ENCODE data around the gene CMKLR1. TPM values are rescaled to one million over a fixed set of nuclear protein-coding genes. Genes with fewer than 3 reads are reported as not detected.

The CMKLR1 gene
- total RNA-seq, 1 experiment from 2014 or later, result not detected

DNA sequence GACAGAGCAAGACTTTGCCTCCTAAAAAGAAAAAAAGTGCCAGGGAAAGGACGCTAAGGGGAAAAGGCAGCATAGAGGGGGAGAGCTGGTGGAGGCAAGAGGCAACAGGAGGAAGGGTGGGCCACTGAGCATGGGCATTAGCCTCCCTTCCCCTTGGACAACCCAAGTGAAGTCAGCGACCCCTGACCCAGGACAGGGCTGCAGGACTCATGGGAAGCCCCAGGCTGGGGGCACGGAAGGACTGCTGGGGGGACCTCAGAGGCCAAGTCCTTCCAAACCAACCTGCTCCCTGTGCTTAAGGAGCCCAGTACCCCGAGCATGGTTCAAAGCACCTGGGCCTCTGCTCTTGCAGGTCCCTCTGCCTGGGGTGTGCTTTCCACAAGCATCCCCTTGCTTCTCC lies 27.5 kb downstream of the CMKLR1 start:
- in situ Hi-C loops (cut with HindIII; ENCODE audit: low pct_unique_long_range_greater_than_20kb, low sequenced_read_pairs), result no loop called here

DNA sequence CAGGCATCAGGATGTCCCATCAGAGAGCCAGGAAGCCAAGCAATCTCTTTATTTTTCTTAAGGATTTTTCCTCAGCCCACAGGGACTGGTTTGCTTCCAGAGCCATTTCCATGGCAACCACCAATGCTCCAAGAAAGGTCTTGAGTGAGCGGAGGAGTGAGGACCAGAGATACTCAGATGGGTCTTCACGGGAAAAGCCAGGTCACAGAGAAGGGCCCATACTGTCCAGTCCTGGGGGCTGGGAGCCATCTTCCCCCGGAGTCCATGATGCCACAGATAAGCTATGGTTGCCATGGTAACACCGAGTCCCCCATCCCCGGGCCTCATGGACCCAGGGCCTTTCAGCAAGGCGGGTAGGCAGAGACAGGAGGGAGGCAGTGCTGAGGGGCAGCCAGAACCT lies 28.6 kb downstream of the CMKLR1 start:
- DNase-seq (ENCODE audit: low read depth, low spot score), result no peak

More for the DNA sequence above, 27.5 kb downstream of the CMKLR1 start:
- DNase-seq (ENCODE audit: low read depth, low spot score), result no peak

DNA sequence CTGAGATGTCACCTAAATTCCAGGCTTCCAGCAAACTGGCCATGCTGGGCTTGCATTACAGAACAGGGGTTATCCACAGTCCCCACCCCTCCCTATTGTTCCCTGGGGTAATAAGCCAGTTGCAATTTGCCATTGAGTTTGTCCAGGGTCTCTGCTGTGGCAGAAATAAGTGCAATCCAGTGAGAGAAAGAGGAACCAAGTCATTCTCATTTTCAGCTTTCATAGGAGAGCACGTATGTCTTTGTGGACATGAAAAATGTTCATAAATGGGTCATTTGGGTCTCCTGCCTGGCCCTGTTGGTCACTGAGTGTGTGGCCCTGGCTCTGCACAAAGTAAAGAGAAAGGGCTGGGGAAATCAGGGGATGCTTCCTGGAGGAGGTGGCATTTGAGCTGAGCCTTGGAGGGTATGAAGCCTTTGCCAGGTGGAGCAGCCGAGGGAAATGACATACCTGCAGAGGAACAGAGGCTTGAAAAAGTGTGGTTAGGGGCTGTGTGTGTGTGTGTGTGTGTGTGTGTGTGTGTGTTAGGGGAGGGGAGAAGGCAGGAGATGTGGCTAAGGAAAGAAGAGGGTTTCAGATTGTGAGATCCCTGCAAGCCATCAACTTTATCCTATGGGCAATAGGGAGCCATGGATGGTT lies 29.3 kb downstream of the CMKLR1 start:
- DNase-seq (ENCODE audit: low read depth, low spot score), result no peak
- in situ Hi-C loops (cut with HindIII; ENCODE audit: low pct_unique_long_range_greater_than_20kb, low sequenced_read_pairs), result no loop called here

More for the DNA sequence above, 28.6 kb downstream of the CMKLR1 start:
- in situ Hi-C loops (cut with HindIII; ENCODE audit: low pct_unique_long_range_greater_than_20kb, low sequenced_read_pairs), result no loop called here

DNA sequence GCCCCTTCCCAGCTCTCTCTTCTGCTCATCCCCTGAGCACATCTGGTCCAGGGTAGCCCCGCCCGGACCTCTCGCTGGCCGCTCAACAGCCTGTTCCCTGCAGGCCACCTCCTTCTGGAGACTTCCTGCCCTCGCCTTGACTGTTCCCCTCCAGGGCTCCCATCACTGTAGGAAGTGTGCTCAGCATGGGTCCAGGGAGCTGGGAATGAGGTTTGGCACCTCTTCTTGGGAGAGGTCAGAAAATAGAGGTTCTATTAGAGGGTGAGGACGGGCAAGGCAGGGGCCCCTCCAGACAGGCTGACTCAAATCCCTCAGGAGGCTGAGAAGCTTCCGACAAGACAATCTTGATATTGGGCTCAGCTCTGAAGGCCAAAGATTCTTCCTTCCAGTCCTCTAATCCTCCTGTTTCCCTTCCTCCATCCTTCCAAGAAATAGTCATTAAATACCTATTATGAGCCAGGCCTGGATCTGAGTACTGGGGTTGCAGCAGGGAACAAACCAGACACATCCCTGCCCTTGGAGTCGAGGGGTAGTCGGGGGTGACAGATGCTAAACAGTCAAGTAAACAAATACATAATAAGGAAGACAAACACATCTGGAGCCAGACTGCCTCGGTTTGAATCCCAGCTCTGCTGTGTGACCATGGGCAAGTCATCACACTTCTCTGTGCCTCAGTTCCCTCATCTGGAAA lies 30.6 kb downstream of the CMKLR1 start:
- in situ Hi-C loops (cut with HindIII; ENCODE audit: low pct_unique_long_range_greater_than_20kb, low sequenced_read_pairs), result no loop called here
- DNase-seq (ENCODE audit: low read depth, low spot score), result no peak

DNA sequence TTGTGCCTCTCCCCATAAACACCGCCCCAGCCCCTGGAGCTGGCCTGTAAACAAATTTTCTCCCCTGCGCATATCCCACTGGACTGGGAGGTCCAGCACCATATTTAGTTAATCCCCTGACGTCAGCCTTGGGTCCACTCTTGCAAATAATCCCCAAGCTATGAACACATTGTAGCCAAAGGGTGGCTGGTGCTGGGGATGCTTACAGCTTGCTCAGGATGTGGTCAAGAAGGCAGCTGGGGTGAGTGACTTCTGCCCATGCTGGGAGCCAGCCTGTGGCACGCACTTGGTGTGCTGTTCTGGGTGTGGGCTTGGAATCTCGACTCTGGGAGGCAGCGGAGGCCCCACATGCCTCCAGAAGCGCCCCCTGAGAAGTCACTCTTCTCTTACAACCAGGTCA lies 32.1 kb downstream of the CMKLR1 start:
- no peak for DNase-seq (ENCODE audit: low read depth, low spot score)

DNA sequence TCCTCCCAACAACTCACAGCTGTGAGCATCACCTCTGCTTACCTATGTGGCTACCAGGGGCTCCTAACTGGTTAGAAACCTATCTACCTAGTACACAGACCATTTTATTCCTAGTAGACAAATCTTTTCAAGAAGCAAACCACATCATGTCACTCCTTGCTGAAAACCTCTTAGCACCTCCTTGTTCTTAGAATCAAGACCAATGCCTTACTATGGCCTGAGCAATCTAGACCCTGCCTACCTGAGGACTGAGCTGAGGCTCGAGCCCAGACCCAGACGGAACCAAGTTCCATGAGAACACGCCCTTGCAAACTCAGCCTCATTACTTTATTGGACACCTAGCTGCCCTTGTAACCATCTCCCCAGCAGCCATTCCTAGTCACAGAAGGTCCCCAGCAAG lies 32.6 kb downstream of the CMKLR1 start:
- in situ Hi-C loops (cut with HindIII; ENCODE audit: low pct_unique_long_range_greater_than_20kb, low sequenced_read_pairs), result no loop called here

More for the DNA sequence above, 32.1 kb downstream of the CMKLR1 start:
- in situ Hi-C loops (cut with HindIII; ENCODE audit: low pct_unique_long_range_greater_than_20kb, low sequenced_read_pairs), result no loop called here

DNA sequence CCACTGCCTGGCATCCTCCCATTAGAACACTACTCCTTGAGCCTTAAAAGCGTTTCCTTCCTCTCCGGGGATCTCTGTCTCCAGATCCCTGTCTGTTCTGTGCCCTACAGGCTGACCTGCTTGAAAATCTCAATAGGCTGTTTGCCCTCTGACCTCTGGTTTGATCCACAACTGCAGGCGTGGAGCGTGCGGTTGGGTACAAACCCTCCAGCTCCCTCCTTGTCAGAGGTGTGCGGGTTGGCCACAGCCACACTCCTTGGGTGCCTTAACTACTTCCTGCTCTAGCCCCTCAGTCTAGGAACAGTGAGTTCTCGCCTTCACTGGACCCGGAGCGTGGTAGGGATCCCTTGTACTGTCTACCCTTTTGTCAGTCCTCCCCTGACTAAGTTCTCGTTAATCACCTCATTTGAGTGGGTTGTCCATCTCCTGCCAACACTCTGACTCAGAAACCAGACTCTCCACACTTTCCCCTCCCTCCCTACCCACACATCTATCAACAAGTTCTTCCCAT lies 33.1 kb downstream of the CMKLR1 start:
- DNase-seq (ENCODE audit: low read depth, low spot score), result no peak
- in situ Hi-C loops (cut with HindIII; ENCODE audit: low pct_unique_long_range_greater_than_20kb, low sequenced_read_pairs), result no loop called here

More for the DNA sequence above, 32.6 kb downstream of the CMKLR1 start:
- DNase-seq (ENCODE audit: low read depth, low spot score), result no peak

DNA sequence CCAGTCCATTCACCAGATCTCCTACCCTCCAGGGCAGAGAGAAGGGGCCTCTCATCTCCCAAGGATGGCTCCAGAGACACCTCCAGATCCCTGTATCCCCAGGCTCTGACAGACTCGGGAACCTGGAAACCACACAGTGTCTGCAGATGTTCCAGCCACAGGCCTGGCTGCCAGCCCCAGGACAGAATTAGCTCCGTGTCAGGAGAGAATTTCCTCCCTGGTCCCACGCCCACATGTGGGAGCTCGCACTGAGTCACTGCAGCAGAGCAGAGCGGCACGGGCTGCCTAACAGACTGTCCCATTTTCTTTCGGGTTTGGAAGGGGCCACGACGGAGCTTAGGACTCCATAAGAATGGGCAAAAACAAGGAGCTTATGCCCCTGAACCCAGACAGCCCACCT lies 33.6 kb downstream of the CMKLR1 start:
- in situ Hi-C loops (cut with HindIII; ENCODE audit: low pct_unique_long_range_greater_than_20kb, low sequenced_read_pairs), result no loop called here

DNA sequence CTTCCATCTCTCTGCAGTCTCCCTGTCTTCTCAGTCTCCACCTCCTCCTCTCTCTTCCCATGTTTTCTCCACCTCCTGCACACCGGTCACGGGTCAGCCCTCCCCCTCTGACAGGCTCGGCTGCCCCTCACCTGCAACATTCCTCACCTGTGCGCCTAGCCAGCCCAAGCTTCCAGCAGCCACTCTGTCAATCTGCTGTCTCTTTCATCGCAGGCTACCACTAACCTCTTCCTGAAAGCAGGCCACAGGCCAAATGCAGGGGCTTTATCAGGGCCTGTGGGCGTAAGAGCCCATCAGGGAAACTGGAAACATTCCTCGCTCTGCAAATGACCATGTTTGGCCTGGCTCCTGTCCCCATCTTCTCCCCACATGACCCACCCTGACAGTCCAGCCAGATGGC lies 34.5 kb downstream of the CMKLR1 start:
- in situ Hi-C loops (cut with HindIII; ENCODE audit: low pct_unique_long_range_greater_than_20kb, low sequenced_read_pairs), result no loop called here
- no peak for DNase-seq (ENCODE audit: low read depth, low spot score)

More for the DNA sequence above, 33.6 kb downstream of the CMKLR1 start:
- DNase-seq (ENCODE audit: low read depth, low spot score), result no peak

DNA sequence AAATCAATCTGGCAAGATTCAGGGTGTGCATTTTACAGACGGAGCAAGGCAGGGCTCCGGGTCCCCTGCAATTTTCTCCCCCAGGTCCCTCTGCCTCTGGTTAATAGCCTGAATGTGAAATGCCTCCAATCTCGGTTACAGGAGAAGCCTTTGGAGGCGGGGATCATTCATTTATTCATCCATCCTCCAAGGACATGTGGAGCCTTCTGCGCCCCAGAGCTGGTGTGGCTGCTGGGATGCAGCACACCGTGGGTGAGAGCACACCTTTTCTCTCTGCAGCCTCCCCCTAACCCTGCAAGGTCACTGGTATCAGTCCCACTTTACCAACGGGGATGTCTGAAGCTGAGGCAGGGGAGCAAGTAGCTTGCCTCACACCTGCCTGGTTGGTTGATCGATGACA lies 35.4 kb downstream of the CMKLR1 start:
- no peak for DNase-seq (ENCODE audit: low read depth, low spot score)
- in situ Hi-C loops (cut with HindIII; ENCODE audit: low pct_unique_long_range_greater_than_20kb, low sequenced_read_pairs), result no loop called here

DNA sequence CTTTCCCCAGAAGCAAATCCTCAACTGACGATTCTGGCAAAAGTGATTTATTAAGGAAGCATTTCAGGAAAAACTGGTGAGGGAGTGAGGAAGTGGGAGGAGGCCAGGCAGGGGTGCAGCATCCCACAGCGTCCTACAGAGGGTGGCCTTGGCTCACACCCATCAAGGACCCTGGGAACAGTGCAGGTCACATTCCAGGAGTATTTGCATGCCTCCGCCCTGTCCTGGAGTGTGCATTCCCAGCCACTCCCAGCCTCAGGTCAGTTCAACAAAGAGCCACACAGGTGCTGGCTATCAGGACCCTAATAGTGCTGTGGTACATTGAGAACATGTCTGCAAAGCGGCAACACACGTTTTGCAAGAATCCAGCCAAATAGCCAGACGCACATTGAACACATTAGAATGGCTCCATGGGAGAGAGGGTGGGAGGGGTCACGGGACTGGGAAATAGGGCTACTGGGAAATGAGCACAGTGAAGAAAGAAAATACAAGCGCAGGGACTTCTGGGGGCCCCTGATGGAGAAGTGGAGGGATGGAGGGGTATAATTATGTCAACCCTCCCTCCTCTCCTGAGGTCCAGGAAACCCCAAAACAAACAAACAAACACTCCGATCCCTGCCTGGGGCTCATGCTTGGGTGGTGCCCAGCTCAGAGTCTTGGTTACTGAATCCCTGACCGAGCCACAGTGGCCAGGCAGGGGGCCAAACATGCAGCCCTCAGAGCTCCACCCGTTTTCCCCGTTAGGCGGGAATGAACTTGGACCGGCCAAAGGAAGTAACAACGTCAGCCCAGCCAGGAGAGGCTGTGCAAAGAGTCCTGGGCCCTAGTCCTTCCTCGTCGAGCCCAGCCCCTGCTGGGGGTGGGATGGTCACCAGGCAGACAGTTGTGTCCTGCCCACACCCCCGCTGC lies 36.5 kb downstream of the CMKLR1 start:
- in situ Hi-C loops (cut with HindIII; ENCODE audit: low pct_unique_long_range_greater_than_20kb, low sequenced_read_pairs), result no loop called here
- no peak for DNase-seq (ENCODE audit: low read depth, low spot score)

DNA sequence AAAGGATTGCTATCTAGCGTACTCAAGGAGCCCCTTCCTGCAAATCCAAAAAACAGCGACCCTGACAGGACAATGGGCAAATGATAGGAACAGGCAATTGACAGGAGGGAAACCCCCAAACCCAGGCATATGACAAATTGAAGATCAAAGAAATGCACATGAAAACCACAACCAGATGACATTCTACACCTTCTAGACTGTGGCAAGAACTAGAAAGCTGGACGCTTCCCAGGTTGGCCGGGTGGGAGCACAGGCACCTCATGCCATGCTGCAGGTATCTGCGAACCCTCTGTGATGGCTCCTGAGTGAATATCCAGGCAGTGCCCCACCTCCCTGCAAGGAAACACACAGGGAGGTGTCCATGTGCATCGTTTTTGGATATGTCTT lies 37.1 kb downstream of the CMKLR1 start:
- in situ Hi-C loops (cut with HindIII; ENCODE audit: low pct_unique_long_range_greater_than_20kb, low sequenced_read_pairs), result no loop called here
- DNase-seq (ENCODE audit: low read depth, low spot score), result no peak

DNA sequence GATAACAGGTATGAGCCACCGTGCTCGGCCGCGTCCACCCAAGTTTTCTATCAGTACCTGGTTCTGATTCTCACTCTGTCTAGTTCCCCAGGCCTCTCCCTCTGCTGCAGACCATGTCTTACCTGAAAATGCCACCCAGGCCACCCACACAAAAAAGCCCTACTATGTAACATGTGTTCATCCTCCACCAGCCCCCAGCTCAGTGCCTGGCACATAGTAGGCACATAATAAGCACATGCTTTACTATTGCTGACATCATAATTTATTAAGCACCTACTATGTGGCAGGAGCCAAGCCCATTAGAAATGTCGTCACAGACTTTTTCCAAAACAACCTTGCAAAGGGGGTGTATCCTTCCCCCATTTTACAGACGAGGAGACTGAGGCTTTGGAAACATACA lies 37.8 kb downstream of the CMKLR1 start:
- in situ Hi-C loops (cut with HindIII; ENCODE audit: low pct_unique_long_range_greater_than_20kb, low sequenced_read_pairs), result no loop called here
- DNase-seq (ENCODE audit: low read depth, low spot score), result no peak

DNA sequence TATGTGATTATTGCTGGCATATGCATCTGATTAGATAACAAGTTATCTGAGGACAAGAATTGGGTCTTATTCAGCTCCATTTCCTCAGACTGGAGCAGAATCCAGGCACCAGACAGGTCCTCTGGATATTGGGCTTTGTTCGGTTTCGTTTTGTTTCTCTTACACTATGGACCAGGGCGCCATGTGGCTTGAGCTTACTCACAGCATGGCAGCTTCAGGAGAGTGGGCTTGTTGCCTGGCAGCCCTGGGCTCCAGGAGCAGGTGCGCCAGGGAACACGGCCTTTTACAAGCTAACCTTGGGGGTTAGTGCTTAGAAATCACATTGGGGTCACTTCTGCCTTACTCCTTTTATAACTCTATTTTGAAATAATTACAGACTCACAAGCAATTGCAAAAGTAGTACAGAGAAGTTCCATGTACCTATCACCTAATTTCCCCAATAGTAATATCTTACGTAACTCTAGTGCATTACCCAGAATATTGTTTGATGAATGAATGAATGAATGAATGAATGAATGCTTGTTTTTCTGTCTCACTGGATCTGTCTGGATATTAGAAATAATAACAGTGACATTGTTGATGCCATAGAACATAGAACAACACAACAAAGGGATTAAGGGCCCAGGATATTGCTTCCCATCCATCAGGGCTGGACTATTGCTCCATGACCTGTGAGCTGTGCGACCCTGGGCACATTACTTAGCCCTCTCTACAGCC lies 39.0 kb downstream of the CMKLR1 start:
- DNase-seq (ENCODE audit: low read depth, low spot score), result no peak
- in situ Hi-C loops (cut with HindIII; ENCODE audit: low pct_unique_long_range_greater_than_20kb, low sequenced_read_pairs), result no loop called here

DNA sequence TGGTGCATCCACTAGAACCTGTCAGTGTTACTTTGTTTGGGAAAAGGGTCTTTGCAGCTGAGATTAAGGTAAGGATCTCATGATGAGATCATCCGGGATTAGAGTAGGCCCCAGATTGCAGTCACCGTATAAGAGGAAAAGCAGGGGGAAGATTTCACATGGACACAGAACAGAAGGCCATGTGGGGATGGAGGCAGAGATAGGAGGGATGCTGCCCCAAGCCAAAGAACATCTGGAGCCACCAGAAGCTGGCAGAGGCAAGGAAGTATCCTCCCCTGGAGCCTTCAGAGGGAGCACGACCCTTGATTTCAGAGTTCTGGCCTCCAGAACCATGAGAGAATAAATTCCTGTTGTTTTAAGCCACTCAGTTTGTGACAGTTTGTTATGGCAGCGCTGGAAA lies 39.6 kb downstream of the CMKLR1 start:
- in situ Hi-C loops (cut with HindIII; ENCODE audit: low pct_unique_long_range_greater_than_20kb, low sequenced_read_pairs), result no loop called here
- DNase-seq (ENCODE audit: low read depth, low spot score), result no peak

DNA sequence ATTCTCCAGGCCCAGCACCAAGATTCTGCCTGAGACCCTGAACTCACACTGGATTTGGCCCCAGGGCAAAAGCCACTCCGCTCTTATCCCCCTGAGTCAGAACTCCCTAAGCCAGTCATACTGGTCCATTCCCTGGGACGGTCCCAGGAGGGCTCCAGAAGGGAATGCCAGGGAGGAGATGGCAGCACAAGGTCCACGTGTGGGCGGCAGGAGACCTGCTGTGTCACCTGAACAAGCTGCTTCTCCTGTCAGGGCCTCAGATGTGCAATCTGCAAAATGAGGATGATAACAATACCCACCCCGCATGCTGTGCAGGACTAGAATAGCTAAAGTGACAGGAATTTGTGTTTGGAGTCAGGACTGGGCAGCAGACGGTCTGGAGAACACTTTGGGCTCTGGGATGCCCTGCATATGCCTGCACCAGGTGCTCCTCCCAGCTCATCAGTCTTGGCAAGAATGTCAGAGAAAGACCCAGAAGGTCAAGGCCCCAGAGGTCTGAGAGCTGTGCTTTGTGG lies 40.3 kb downstream of the CMKLR1 start:
- no peak for DNase-seq (ENCODE audit: low read depth, low spot score)
- in situ Hi-C loops (cut with HindIII; ENCODE audit: low pct_unique_long_range_greater_than_20kb, low sequenced_read_pairs), result no loop called here

DNA sequence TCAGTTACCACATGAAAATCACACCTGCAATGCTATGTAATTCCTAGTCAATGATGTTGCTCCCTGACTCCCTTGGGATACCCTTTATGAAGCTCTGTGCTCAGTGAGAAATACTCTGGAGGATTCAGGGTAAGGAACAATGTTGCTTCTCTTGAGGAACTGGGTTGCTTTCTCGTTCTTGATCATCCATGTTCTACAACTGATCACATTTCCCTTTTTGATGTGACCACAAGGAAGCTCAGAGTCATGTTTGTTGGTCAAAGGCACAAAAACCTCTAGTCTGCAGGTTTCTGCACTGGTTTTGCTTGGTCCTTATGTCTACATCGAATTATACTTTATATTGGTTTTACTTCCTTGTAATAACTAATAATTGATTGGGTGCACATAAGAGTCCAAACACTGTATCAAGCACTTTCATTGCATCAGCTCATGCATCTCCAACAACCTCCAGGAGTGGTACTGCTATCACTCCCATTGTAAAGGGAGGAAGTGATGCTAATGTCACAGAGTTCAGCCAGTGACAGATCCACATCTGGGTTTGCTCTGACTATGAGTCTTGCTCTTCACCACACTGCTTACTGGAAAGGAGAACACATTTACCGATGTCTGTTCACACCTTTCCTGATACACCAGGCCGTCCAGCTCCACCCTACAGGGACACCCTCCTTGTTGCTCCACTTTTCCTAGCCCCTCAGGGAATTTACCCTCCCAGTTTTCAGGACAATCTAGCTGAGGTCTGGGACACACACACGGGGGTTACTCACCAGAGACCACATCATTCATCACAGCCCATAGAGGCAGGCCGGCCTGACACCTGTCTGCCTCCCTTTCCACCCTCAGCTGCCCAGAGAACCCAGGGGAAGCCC lies 41.0 kb downstream of the CMKLR1 start:
- DNase-seq (ENCODE audit: low read depth, low spot score), result no peak
- in situ Hi-C loops (cut with HindIII; ENCODE audit: low pct_unique_long_range_greater_than_20kb, low sequenced_read_pairs), result no loop called here

Measured in SK-MEL-5 (cell line).